SK-N-SH treated with all-trans-retinoic acid at 6 μM for 48 hours (cell line): Measurements from ENCODE around the gene USP48.

ENCODE experiments used
- ATAC-seq: fragments of 200-7000 bp; cut with Tn5 transposase; 3 replicates; pipeline ENCODE4 v1.9.1; 2020; ENCODE audit warnings: mild to moderate bottlenecking, moderate library complexity
- ARNTL ChIP-seq: fragments of 450-650 bp; formaldehyde crosslinking; IDR thresholded peaks from 2 replicates; pipeline ENCODE4 v1.5.0; 2020; ENCODE audit warnings: low read depth, mild to moderate bottlenecking, moderate library complexity, borderline replicate concordance
- BACH2 ChIP-seq: fragments of 250-450 bp; sonication (Bioruptor Pico); IDR thresholded peaks from 2 replicates; pipeline ENCODE4 v1.9.0; 2021; ENCODE audit warnings: mild to moderate bottlenecking, borderline replicate concordance
- CSDC2 ChIP-seq: fragments of 250-450 bp; sonication (Bioruptor Pico); IDR thresholded peaks from 2 replicates; pipeline ENCODE4 v1.5.0; 2020; ENCODE audit warnings: mild to moderate bottlenecking, moderate library complexity
- ESRRG ChIP-seq: fragments of 250-450 bp; sonication (Bioruptor Pico); IDR thresholded peaks from 2 replicates; pipeline ENCODE4 v1.6.1; 2021; ENCODE audit warnings: mild to moderate bottlenecking
- GLIS3 ChIP-seq: fragments of 250-450 bp; sonication (Bioruptor Pico); IDR thresholded peaks from 2 replicates; pipeline ENCODE4 v1.5.0; 2020; ENCODE audit warnings: mild to moderate bottlenecking, moderate library complexity
- ISL1 ChIP-seq: fragments of 250-450 bp; sonication (Bioruptor Pico); IDR thresholded peaks from 2 replicates; pipeline ENCODE4 v2.1.2; 2022; ENCODE audit warnings: mild to moderate bottlenecking, moderate library complexity
- OSR1 ChIP-seq: fragments of 250-450 bp; sonication (Bioruptor Pico); IDR thresholded peaks from 2 replicates; pipeline ENCODE4 v1.8.0; 2022; ENCODE audit warnings: moderate library complexity, mild to moderate bottlenecking, inconsistent platforms
- POU6F1 ChIP-seq: fragments of 250-450 bp; sonication (Bioruptor Pico); IDR thresholded peaks from 2 replicates; pipeline ENCODE4 v1.8.0; 2021; ENCODE audit warnings: low read depth, mild to moderate bottlenecking, moderate library complexity, borderline replicate concordance
- PPARA ChIP-seq: fragments of 250-450 bp; sonication (Bioruptor Pico); IDR thresholded peaks from 2 replicates; pipeline ENCODE4 v1.5.0; 2020; ENCODE audit warnings: mild to moderate bottlenecking, borderline replicate concordance
- SNAI2 ChIP-seq: fragments of 250-450 bp; sonication (Bioruptor Pico); IDR thresholded peaks from 2 replicates; pipeline ENCODE4 v1.5.0; 2020; ENCODE audit warnings: mild to moderate bottlenecking, moderate library complexity
- TOX ChIP-seq: fragments of 250-450 bp; sonication (Bioruptor Pico); IDR thresholded peaks from 2 replicates; pipeline ENCODE4 v1.8.0; 2021; ENCODE audit warnings: mild to moderate bottlenecking, moderate library complexity, borderline replicate concordance
- TSHZ2 ChIP-seq: fragments of 250-450 bp; sonication (Bioruptor Pico); IDR thresholded peaks from 2 replicates; pipeline ENCODE4 v1.5.0; 2020; ENCODE audit warnings: mild to moderate bottlenecking, moderate library complexity
- ZC3H10 ChIP-seq: fragments of 250-450 bp; sonication (Bioruptor Pico); IDR thresholded peaks from 2 replicates; pipeline ENCODE4 v1.5.1; 2021; ENCODE audit warnings: mild to moderate bottlenecking, moderate library complexity
- ZFP3 ChIP-seq: fragments of 250-450 bp; sonication (Bioruptor Pico); IDR thresholded peaks from 2 replicates; pipeline ENCODE4 v1.5.0; 2020; ENCODE audit warnings: mild to moderate bottlenecking, moderate library complexity
- ZFP30 ChIP-seq: fragments of 450-650 bp; formaldehyde crosslinking; IDR thresholded peaks from 2 replicates; pipeline ENCODE4 v1.5.0; 2022; ENCODE audit warnings: mild to moderate bottlenecking, moderate library complexity
- ZNF565 ChIP-seq: fragments of 450-650 bp; formaldehyde crosslinking; conservative IDR thresholded peaks from 2 replicates; pipeline ENCODE4 v1.5.0; 2020; ENCODE audit warnings: low read depth, mild to moderate bottlenecking, moderate library complexity
- ZNF70 ChIP-seq: fragments of 450-650 bp; formaldehyde crosslinking; IDR thresholded peaks from 2 replicates; pipeline ENCODE4 v1.5.0; 2020; ENCODE audit warnings: mild to moderate bottlenecking, moderate library complexity
- TF ChIP-seq, protein P1 (sequence below): fragments of 250-450 bp; sonication (Bioruptor Pico); IDR thresholded peaks from 2 replicates; pipeline ENCODE4 v1.8.0; 2020; ENCODE audit warnings: mild to moderate bottlenecking, moderate library complexity, borderline replicate concordance
- TF ChIP-seq, protein P2 (sequence below): fragments of 250-450 bp; sonication (Bioruptor Pico); IDR thresholded peaks from 2 replicates; pipeline ENCODE4 v1.5.1; 2020; ENCODE audit warnings: low read depth, mild to moderate bottlenecking, moderate library complexity

USP48 gene

DNA sequence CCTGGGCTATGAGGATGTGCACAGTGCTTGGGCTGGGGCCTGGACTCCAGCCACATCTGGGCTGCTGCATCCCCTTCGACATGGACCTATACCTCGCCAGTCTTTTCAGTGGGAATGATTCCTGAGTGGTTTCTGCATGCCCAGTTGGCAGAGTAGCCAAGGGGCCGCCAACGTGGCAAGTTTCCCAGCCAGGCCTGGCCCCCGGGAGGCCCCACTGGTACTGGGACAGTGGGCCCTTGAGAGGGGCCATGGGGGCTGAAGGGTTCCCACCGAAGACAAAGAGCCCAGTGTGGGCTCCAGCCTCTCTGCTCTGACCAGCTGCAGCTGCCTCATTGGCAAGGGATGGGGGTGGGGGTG lies 129.2 kb downstream of the USP48 start:
- no peak for TF ChIP-seq TSHZ2 (CRISPR knock-in tag)
- TF ChIP-seq GLIS3 (CRISPR knock-in tag), result no peak
- TF ChIP-seq, protein P1, sequence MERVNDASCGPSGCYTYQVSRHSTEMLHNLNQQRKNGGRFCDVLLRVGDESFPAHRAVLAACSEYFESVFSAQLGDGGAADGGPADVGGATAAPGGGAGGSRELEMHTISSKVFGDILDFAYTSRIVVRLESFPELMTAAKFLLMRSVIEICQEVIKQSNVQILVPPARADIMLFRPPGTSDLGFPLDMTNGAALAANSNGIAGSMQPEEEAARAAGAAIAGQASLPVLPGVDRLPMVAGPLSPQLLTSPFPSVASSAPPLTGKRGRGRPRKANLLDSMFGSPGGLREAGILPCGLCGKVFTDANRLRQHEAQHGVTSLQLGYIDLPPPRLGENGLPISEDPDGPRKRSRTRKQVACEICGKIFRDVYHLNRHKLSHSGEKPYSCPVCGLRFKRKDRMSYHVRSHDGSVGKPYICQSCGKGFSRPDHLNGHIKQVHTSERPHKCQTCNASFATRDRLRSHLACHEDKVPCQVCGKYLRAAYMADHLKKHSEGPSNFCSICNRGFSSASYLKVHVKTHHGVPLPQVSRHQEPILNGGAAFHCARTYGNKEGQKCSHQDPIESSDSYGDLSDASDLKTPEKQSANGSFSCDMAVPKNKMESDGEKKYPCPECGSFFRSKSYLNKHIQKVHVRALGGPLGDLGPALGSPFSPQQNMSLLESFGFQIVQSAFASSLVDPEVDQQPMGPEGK (CRISPR knock-in tag), result no peak
- TF ChIP-seq, protein P2, sequence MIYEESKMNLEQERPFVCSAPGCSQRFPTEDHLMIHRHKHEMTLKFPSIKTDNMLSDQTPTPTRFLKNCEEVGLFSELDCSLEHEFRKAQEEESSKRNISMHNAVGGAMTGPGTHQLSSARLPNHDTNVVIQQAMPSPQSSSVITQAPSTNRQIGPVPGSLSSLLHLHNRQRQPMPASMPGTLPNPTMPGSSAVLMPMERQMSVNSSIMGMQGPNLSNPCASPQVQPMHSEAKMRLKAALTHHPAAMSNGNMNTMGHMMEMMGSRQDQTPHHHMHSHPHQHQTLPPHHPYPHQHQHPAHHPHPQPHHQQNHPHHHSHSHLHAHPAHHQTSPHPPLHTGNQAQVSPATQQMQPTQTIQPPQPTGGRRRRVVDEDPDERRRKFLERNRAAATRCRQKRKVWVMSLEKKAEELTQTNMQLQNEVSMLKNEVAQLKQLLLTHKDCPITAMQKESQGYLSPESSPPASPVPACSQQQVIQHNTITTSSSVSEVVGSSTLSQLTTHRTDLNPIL (CRISPR knock-in tag), result no peak
- no peak for TF ChIP-seq SNAI2 (CRISPR knock-in tag)
- TF ChIP-seq ARNTL (CRISPR knock-in tag), result no peak
- TF ChIP-seq ZFP30, result no peak
- no peak for TF ChIP-seq BACH2
- TF ChIP-seq CSDC2 (CRISPR knock-in tag), result no peak
- no peak for TF ChIP-seq ZC3H10 (CRISPR knock-in tag)
- TF ChIP-seq, all 23 proteins: peak for 0

DNA sequence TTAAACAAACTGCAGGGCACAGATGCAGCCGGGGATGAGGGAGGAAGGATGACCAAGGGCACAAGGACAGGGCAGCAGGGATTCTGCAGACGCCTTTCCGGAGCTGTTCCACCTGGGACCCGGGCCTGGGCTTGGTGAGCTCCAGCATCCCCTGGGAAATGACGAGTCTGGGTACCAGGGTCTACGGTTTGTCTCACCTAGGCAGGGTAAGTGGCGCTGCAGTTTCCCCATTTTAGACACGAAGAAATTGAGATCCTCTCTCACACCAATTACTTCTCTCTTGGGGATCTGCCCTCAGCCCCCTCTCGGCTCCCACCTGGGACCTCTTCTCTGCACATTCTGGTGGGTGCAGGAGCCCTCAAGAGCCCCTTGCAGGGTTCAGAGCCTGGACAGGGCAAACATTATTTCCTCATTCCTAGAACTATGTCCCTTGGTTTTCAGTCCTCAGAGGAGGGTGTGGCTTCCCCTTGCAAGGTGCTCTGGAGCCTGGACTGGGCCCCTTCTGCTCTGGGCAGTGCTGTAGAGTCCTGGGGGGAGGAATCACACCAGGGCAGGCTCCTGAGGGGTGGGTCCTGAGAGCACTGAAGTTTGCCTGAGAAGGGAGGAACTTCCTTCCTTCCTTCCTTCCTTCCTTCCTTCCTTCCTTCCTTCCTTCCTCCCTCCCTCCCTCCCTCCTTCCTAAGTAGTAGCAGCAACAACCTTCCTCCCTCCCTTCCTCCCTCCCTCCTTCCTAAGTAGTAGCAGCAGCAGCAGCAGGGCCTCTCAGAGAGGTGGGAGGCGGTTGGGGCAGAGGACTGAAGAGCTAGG lies 129.8 kb downstream of the USP48 start:
- TF ChIP-seq ZNF565, result no peak
- no peak for TF ChIP-seq TOX
- no peak for TF ChIP-seq CSDC2 (CRISPR knock-in tag)
- TF ChIP-seq PPARA (CRISPR knock-in tag), result no peak
- TF ChIP-seq SNAI2 (CRISPR knock-in tag), result no peak
- no peak for TF ChIP-seq OSR1
- no peak for TF ChIP-seq TSHZ2 (CRISPR knock-in tag)
- TF ChIP-seq ZC3H10 (CRISPR knock-in tag), result no peak
- TF ChIP-seq ZNF70 (CRISPR knock-in tag), result no peak
- TF ChIP-seq ISL1 (CRISPR knock-in tag), result no peak
- TF ChIP-seq, all 23 proteins: peak for 0
- no peak for ATAC-seq

More for the DNA sequence above, 129.2 kb downstream of the USP48 start:
- ATAC-seq, result no peak

DNA sequence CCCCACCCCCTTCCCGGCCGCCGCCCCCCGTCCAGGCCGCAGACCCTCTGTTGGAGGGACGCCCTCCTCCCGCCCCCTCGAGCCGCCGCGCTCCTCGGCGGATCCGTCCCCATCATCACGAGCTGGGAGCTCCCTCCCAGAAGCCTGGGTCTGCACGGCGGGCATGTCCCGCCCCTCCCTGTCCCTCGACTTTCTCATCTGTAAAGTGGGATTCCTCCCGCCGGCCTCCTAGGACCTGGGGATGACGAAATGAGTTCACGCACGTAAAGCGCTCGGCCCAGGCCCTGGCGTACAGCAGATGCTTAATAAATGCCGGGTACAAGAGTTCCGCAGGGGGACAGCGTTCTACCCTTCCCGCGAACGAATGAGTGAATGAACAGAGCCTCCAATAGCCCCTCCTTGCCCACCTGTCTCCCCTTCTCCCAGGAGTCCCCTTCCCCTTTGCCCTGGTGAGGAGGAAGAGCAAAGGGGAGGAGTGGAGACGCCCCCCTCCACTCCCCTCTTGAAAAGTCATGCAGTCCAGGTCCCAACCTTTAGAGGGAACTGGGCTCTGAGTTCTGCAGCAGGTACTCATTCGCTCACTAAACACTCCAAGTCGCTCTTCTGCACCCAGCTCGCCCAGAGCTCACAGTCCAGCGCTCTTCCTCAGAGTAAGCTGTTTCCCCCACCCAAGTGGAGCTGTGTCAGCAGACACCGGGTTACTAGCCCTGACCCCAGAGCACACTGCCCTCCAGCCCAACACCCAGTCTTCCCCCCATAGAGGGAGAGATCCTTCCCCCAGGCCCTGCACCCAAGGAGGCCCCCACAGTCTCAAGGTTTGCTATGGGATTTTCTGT lies 130.6 kb downstream of the USP48 start:
- no peak for ATAC-seq
- no peak for TF ChIP-seq POU6F1 (CRISPR knock-in tag)
- no peak for TF ChIP-seq CSDC2 (CRISPR knock-in tag)
- no peak for TF ChIP-seq TOX
- no peak for TF ChIP-seq ESRRG
- TF ChIP-seq ZFP3 (CRISPR knock-in tag), result no peak
- TF ChIP-seq, all 23 proteins: peak for 0
